Stimulated activated CD8-positive, alpha-beta memory T cell treated with anti-CD3 and anti-CD28 coated beads, Interleukin-4, amount 100 ng/mL, for 4 hours (primary cell): ENCODE measurements around the gene MITF.

Experiments used
- DNase-seq, 2 donors: peaks; one replicate each; pipeline ENCODE4 v3.0.0-alpha.2; 2020; ENCODE audit warnings: low read depth in 2 of 2, low spot score in 1 of 2

The MITF gene

GRCh38 chr3:70000563-70001081, 261.4 kb downstream of the MITF start:
- DNase-seq, result no peak

GRCh38 chr3:70003119-70003518, 263.9 kb downstream of the MITF start:
- DNase-seq, result no peak

GRCh38 chr3:70006089-70006488, 266.8 kb downstream of the MITF start:
- DNase-seq, result no peak

GRCh38 chr3:70010346-70010745, 271.1 kb downstream of the MITF start:
- no peak for DNase-seq

GRCh38 chr3:70011582-70011981, 272.3 kb downstream of the MITF start:
- no peak for DNase-seq
